Cortex of kidney (tissue), 1 donor: Measurements from ENCODE around the gene ABHD18.
"Not testable (repeated sequence)": the region's sequence is repeated elsewhere in the genome, so short reads cannot be mapped to it uniquely, and the experiment has no call there.

Experiments
- DNase-seq: peaks from one replicate; lab custom pipeline; 2025; lab: John Stamatoyannopoulos, UW

Gene ABHD18

DNA sequence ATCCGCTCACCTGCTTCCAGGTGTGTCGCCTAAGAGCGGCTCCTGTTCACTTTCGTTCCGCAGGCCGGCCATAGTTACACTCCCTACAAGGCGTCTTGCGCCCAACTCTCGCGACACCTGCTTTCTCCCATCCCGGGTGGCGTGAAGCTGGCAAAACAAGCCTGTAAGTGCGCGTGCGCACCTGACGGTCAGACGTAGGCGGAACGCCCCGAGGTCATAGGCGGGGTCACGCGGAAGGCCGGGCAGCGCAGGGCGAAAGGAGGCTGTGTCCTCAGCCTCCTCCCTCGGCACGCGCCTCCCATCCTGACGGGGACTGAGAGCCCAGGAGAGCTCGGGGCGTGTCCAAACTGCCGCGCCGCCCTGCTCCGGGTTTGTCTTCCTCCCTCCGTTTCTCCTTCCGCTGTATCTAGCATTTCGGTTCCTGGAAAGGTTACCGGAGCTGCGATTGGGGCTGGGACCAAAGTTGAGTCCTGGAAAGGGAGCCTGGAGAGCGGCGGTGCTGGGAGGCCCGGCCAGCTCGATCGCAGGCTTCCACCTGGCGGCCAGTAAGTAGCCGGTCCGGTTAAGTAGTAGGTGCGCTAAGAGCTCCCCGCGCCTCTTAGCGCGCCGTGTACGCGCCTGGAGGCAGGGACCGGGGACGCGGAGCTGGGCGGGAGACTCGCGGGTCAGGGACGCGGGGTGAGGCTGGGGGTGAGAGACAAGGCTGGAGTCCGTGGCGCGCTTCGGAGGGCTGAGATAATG is at the start of gene ABHD18, which contains the start of gene MFSD8:
TSS of gene ABHD18 (plus strand) at position 345 of the 741 bp plus-strand sequence. CDS start 17,550 bp downstream, outside the sequence.
TSS of gene MFSD8 (minus strand) at position 112 of the 741 bp plus-strand sequence. CDS start at position 72, 40 bp downstream.
- DNase-seq = peak; percentile 83

- no peak for DNase-seq
These were observed 48.7 kb upstream of the ABHD18 start for GRCh38 chr4:127916512-127916911.

- DNase-seq = no peak
These were observed 48.1 kb upstream of the ABHD18 start for GRCh38 chr4:127917151-127917550.

DNA sequence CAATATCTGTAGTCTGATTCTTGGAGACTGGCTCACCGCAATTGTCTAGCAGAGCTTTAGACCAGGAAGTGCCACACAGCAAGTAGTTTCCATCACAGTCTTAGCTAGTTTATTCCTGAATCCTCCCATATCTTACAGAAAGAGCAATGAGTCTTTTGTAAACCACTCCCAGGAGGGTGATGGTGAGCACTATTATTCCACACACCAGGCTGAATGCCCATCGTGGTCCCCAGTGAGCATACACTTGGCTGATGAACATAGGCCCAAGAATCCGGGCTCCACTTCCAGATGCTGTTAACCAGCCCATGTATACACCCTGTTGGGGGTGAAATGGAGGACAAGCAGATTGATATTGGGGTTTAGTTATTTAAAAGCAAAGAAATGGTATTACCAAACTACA is 44.7 kb upstream of the ABHD18 start:
- DNase-seq = no peak

- DNase-seq = no peak
These were observed 43.0 kb upstream of the ABHD18 start for GRCh38 chr4:127922226-127922625.

DNA sequence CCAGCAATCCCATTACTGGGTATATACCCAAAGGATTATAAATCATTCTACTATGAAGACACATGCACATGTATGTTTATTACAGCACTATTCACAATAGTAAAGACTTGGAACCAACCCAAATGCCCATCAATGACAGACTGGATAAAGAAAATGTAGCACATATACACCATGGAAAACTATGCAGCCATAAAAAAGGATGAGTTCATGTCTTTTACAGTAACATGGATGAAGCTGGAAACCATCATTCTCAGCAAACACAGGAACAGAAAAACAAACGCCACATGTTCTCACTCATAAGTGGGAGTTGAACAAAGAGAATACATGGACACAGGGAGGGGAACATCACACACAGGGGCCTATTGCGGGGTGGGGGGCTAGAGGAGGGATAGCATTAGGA is 39.5 kb upstream of the ABHD18 start:
- not testable (repeated sequence) for DNase-seq

DNA sequence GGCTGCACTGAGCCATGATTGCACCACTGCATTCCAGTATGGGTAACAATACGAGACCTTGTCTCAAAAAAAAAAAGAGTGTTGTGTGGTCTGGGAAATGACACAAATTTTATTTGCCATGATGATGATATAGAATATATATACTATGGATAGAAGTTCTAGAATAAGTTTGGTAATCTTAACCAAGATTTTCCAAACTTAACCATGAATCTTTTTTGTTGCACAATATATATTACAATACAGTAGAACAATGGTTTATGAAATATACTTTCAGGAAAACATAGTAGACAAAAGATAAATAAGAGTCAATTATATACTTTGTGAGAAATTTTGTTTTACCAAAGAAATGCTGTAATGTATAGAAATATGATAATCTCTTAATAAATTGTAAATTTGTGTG is 35.0 kb upstream of the ABHD18 start:
- no peak for DNase-seq

DNA sequence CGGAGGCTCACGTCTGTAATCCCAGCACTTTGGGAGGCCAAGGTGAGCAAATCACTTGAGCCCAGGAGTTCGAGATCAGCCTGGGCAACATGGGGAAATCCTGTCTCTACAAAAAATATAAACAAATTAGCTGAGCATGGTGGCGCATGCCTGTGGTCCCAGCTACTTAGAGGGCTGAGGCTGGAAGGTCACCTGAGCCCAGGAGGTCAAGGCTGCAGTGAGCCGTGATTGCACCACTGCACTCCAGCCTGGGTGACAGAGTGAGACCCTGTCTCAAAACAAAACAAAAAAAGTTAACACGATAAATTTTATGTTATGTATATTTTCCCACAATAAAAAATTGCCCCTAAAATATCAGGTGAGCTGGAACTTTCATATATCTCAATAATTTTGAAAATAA is 33.4 kb upstream of the ABHD18 start:
- not testable (repeated sequence) for DNase-seq

- no peak for DNase-seq
These were observed 28.2 kb upstream of the ABHD18 start for GRCh38 chr4:127936974-127937373.

- DNase-seq = no peak
These were observed 8.1 kb upstream of the ABHD18 start for GRCh38 chr4:127957105-127957504.

GRCh38 chr4:127959794-127960193 is 5.4 kb upstream of the ABHD18 start:
- no peak for DNase-seq

DNA sequence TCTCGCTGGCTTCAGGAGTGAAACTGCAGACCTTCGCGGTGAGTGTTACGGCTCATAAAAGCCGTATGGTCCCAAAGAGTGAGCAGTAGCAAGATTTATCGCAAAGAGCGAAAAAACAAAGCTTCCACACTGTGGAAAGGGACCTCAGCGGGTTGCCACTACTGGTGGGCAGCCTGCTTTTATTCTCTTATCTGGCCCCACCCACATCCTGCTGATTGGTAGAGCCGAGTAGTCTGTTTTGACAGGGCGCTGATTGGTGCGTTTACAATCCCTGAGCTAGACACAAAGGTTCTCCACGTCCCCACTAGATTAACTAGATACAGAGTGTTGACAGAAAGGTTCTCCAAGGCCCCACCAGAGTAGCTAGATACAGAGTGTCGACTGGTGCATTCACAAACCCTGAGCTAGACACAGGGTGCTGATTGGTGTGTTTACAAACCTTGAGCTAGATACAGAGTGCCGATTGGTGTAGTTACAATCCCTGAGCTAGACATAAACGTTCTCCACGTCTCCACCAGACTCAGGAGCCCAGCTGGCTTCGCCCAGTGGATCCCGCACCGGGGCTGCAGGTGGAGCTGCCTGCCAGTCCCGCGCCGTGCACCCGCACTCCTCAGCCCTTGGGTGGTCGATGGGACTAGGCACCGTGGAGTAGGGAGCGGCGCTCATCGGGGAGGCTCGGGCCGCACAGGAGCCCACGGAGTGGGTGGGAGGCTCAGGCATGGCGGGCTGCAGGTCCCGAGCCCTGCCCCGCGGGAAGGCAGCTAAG is 1.4 kb upstream of the ABHD18 start:
- DNase-seq = not testable (repeated sequence)

GRCh38 chr4:127964426-127965061 is 662 bp upstream of the ABHD18 start:
- DNase-seq = not testable (repeated sequence)

DNA sequence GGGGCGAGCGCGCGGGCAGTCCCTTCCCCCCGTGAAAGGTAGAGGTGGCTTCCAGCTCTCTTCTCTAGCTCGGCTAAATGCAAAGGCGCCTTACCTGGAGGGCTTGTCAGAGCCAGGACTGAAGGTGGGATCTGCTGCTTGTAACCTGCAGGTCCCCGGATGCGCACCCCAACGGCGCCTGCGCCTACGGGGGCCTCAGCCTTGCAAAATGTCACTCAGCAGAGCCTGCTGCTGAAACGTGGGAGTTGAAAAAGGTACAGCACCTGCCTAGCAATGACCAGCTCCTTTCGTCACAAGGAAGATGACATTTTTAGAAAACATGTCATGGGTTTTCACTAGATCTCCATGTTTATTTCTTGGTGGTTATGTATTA is 583 bp downstream of the ABHD18 start:
- no peak for DNase-seq

- DNase-seq = no peak
These were observed 2.1 kb downstream of the ABHD18 start for GRCh38 chr4:127967141-127967775.

DNA sequence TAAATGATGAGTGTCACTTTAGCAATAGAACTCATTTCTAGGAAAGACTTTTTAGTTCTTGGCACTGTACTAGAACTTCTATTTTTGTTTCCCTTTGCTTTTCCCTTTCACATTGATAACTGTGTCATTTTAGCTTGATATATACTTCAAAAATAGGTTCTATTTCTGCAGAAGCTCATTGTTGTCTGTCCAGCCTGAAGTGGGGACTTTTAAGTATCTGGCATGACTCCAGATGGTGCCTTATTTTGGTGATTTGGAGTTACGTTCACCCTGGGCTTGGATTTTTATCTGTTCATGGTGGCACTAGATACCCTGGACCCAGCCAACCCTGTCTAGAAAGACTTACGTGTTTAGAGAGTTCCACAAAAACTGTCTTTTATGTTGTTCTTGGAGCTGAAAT is 3.4 kb downstream of the ABHD18 start:
- no peak for DNase-seq

DNA sequence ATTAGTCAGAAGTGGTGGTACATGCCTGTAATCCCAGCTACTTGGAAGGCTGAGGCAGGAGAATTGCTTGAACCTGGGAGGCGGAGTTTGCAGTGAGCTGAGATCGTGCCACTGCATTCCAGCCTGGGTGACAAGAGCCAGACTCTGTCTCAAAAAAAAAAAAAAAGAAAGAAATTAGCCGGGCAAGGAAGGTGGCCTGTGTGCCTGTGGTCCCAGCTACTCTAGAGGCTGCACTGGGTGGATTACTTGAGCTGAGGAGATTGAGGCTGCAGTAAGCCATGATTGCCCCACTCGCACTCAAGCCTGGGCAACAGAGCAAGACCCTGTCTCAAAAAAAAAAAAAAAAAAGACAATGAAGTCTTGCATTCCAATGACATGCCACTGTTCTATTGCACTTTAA is 5.7 kb downstream of the ABHD18 start:
- DNase-seq = not testable (repeated sequence)

GRCh38 chr4:127975121-127975770 is 10.0 kb downstream of the ABHD18 start:
- DNase-seq = no peak

- DNase-seq = no peak
These were observed 13.7 kb downstream of the ABHD18 start for GRCh38 chr4:127978930-127979329.

DNA sequence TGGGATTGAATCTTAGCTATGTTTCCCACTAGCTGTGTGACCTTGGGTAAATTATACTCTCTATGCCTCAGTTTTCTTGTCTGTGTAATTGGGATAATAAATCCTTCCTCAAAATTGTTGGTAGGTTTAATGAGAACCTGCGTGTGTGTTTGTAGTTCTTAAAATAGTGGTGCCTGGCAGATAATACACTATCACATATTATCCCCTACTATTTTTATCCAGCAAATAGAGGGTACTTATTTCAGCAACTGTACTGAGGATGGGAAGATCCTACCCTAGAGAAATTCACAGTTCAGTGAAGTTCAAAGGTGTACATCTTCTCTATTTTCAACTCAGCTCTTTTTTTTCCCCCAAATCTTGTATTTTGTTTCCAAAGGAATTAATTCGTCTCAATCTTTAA is 17.2 kb downstream of the ABHD18 start:
- DNase-seq = no peak

GRCh38 chr4:127985989-127986388 is 20.8 kb downstream of the ABHD18 start:
- no peak for DNase-seq

DNA sequence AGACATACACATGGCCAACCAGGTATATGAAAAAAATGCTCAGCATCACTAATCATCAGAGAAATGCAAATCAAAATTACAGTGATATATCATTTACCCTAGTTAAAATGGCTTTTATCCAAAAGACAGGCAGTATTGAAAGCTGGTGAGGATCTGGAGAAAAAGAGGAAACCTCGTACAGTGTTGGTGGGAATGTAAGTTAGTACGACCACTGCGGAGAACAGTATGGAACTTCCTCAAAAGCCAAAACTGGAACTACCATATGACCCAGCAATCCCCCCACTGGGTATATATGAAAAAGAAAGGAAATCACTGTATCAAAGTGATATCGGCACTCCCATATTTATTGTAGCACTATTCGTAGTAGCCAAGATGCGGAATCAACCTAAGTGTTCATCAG is 23.4 kb downstream of the ABHD18 start:
- no peak for DNase-seq
